ENCODE measurements around the gene TRIM44. TPM values are rescaled to one million over a fixed set of nuclear protein-coding genes. Genes with fewer than 3 reads are reported as not detected.
"Not testable (repeated sequence)": the region's sequence is repeated elsewhere in the genome, so short reads cannot be mapped to it uniquely, and the experiment has no call there.

The TRIM44 gene
- total and polyA plus RNA-seq, 4 donors: 3.7 to 15.1 (median 10.4) TPM

- H3K9me3 ChIP-seq (ENCODE audit: control insufficient read depth in 4 of 4, low read length in 3 of 4): no peaks in the 10 kb centered on the region
- H3K27me3 ChIP-seq (ENCODE audit: control insufficient read depth in 4 of 4, insufficient read depth in 4 of 4, low read length in 3 of 4): no peaks in the 10 kb centered on the region
- no peak overlapping the region for H3K27ac ChIP-seq (ENCODE audit: low read depth in 1 of 2, low read length in 2 of 2)
- 85% methylated on average over 3 of the region's 3 CpGs for WGBS
- TF ChIP-seq, protein P1, sequence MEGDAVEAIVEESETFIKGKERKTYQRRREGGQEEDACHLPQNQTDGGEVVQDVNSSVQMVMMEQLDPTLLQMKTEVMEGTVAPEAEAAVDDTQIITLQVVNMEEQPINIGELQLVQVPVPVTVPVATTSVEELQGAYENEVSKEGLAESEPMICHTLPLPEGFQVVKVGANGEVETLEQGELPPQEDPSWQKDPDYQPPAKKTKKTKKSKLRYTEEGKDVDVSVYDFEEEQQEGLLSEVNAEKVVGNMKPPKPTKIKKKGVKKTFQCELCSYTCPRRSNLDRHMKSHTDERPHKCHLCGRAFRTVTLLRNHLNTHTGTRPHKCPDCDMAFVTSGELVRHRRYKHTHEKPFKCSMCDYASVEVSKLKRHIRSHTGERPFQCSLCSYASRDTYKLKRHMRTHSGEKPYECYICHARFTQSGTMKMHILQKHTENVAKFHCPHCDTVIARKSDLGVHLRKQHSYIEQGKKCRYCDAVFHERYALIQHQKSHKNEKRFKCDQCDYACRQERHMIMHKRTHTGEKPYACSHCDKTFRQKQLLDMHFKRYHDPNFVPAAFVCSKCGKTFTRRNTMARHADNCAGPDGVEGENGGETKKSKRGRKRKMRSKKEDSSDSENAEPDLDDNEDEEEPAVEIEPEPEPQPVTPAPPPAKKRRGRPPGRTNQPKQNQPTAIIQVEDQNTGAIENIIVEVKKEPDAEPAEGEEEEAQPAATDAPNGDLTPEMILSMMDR (IDR thresholded peaks at IDR 0.05; ENCODE audit: low read depth, low read length, missing input control): no peak
- no peak for TF ChIP-seq SP1 (IDR thresholded peaks at IDR 0.05)
- TF ChIP-seq NR2F2 (IDR thresholded peaks at IDR 0.05): no peak
- TF ChIP-seq, protein P2, sequence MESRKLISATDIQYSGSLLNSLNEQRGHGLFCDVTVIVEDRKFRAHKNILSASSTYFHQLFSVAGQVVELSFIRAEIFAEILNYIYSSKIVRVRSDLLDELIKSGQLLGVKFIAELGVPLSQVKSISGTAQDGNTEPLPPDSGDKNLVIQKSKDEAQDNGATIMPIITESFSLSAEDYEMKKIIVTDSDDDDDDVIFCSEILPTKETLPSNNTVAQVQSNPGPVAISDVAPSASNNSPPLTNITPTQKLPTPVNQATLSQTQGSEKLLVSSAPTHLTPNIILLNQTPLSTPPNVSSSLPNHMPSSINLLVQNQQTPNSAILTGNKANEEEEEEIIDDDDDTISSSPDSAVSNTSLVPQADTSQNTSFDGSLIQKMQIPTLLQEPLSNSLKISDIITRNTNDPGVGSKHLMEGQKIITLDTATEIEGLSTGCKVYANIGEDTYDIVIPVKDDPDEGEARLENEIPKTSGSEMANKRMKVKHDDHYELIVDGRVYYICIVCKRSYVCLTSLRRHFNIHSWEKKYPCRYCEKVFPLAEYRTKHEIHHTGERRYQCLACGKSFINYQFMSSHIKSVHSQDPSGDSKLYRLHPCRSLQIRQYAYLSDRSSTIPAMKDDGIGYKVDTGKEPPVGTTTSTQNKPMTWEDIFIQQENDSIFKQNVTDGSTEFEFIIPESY (IDR thresholded peaks at IDR 0.05): no peak
- TF ChIP-seq RAD21 (IDR thresholded peaks at IDR 0.05): no peak
- TF ChIP-seq FOXA2 (IDR thresholded peaks at IDR 0.05): no peak
- TF ChIP-seq HNF4G (IDR thresholded peaks at IDR 0.05): no peak
- TF ChIP-seq YY1 (IDR thresholded peaks at IDR 0.05): no peak
- TF ChIP-seq TAF1 (conservative IDR thresholded peaks at IDR 0.05): no peak
- TF ChIP-seq EGR1 (IDR thresholded peaks at IDR 0.05; ENCODE audit: low read depth in 2 of 2): no peak
- TF ChIP-seq JUND (IDR thresholded peaks at IDR 0.05): no peak
- no peak overlapping the region for H3K4me3 ChIP-seq (ENCODE audit: low read depth in 1 of 3, low read length in 3 of 3)
- no peaks in the 10 kb centered on the region for H3K36me3 ChIP-seq (ENCODE audit: control insufficient read depth in 4 of 4, insufficient read depth in 3 of 4, low read depth in 1 of 4, low read length in 3 of 4)
- no peak for DNase-seq (ENCODE audit: low spot score)
- peaks cover 5 to 36% (median 14%) of the 10 kb centered on the region in 4 donors for H3K4me1 ChIP-seq (ENCODE audit: control insufficient read depth in 4 of 4, insufficient read depth in 4 of 4, low read length in 3 of 4)
- H3K9ac ChIP-seq (ENCODE audit: low read depth in 1 of 2, low read length in 2 of 2): no peak overlapping the region
Measured at GRCh38 chr11:35752115-35752514, 89.5 kb downstream of the TRIM44 start.

DNA sequence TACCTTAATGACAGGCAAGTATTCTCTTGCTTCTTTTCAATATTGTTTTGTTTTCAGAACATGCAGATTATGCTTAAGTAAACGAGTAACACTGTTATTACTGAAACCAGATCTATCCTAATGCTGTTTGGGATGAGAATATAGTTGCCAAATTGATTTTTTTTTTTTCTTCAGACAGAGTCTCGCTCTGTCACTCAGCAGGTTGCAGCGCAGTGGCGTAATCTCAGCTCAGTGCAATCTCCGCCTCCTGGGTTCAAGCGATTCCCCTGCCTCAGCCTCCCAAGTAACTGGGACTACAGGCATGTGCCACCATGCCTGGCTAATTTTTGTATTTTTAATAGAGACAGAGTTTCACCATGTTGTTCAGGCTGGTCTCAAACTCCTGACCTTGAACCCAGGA, 91.0 kb downstream of the TRIM44 start:
- not testable (repeated sequence) for H3K36me3 ChIP-seq (ENCODE audit: control insufficient read depth in 4 of 4, insufficient read depth in 3 of 4, low read depth in 1 of 4, low read length in 3 of 4); H3K27ac ChIP-seq (ENCODE audit: low read depth in 1 of 2, low read length in 2 of 2); H3K27me3 ChIP-seq (ENCODE audit: control insufficient read depth in 4 of 4, insufficient read depth in 4 of 4, low read length in 3 of 4); H3K9ac ChIP-seq (ENCODE audit: low read depth in 1 of 2, low read length in 2 of 2); H3K4me3 ChIP-seq (ENCODE audit: low read depth in 1 of 3, low read length in 3 of 3); H3K9me3 ChIP-seq (ENCODE audit: control insufficient read depth in 4 of 4, low read length in 3 of 4); DNase-seq (ENCODE audit: low spot score)
- WGBS: 61% methylated on average over 6 of the region's 6 CpGs
- peaks cover 5 to 33% (median 14%) of the 10 kb centered on the region in 4 donors for H3K4me1 ChIP-seq (ENCODE audit: control insufficient read depth in 4 of 4, insufficient read depth in 4 of 4, low read length in 3 of 4)

DNA sequence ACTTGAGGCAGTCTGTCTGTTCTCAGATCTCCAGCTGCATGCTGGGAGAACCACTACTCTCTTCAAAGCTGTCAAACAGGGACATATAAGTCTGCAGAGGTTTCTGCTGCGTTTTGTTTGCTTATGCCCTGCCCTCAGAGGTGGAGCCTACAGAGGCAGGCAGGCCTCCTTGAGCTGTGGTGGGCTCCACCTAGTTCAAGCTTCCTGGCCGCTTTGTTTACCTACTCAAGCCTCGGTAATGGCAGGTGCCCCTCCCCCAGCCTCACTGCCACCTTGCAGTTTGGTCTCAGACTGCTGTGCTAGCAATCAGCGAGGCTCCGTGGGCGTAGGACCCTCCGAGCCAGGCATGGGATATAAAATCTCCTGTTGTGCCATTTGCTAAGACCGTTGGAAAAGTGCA, 97.4 kb downstream of the TRIM44 start:
- H3K27me3 ChIP-seq (ENCODE audit: control insufficient read depth in 4 of 4, insufficient read depth in 4 of 4, low read length in 3 of 4); H3K27ac ChIP-seq (ENCODE audit: low read depth in 1 of 2, low read length in 2 of 2); H3K9ac ChIP-seq (ENCODE audit: low read depth in 1 of 2, low read length in 2 of 2); DNase-seq (ENCODE audit: low spot score); H3K4me3 ChIP-seq (ENCODE audit: low read depth in 1 of 3, low read length in 3 of 3); H3K36me3 ChIP-seq (ENCODE audit: control insufficient read depth in 4 of 4, insufficient read depth in 3 of 4, low read depth in 1 of 4, low read length in 3 of 4); H3K9me3 ChIP-seq (ENCODE audit: control insufficient read depth in 4 of 4, low read length in 3 of 4): not testable (repeated sequence)
- WGBS: 84% methylated on average over 8 of the region's 8 CpGs
- peaks cover 7 to 38% (median 31%) of the 10 kb centered on the region in 4 donors for H3K4me1 ChIP-seq (ENCODE audit: control insufficient read depth in 4 of 4, insufficient read depth in 4 of 4, low read length in 3 of 4)

- H3K27ac ChIP-seq (ENCODE audit: low read depth in 1 of 2, low read length in 2 of 2): no peak overlapping the region
- no peak overlapping the region for H3K4me3 ChIP-seq (ENCODE audit: low read depth in 1 of 3, low read length in 3 of 3)
- no peaks in the 10 kb centered on the region for H3K36me3 ChIP-seq (ENCODE audit: control insufficient read depth in 4 of 4, insufficient read depth in 3 of 4, low read depth in 1 of 4, low read length in 3 of 4)
- DNase-seq (ENCODE audit: low spot score): no peak
- no peaks in the 10 kb centered on the region for H3K27me3 ChIP-seq (ENCODE audit: control insufficient read depth in 4 of 4, insufficient read depth in 4 of 4, low read length in 3 of 4)
- H3K9ac ChIP-seq (ENCODE audit: low read depth in 1 of 2, low read length in 2 of 2): no peak overlapping the region
- H3K4me1 ChIP-seq (ENCODE audit: control insufficient read depth in 4 of 4, insufficient read depth in 4 of 4, low read length in 3 of 4): peaks cover 7 to 38% (median 32%) of the 10 kb centered on the region in 4 donors
- 23% methylated on average over 1 of the region's 1 CpG for WGBS
- H3K9me3 ChIP-seq (ENCODE audit: control insufficient read depth in 4 of 4, low read length in 3 of 4): no peaks in the 10 kb centered on the region
- TF ChIP-seq EGR1 (IDR thresholded peaks at IDR 0.05; ENCODE audit: low read depth in 2 of 2) (no peak), RAD21 (IDR thresholded peaks at IDR 0.05) (no peak), RXRA (IDR thresholded peaks at IDR 0.05) (peak in 1 of 2 donors; percentile 25), FOXA1 (IDR thresholded peaks at IDR 0.05) (no peak), JUND (IDR thresholded peaks at IDR 0.05) (no peak), ATF3 (IDR thresholded peaks at IDR 0.05) (no peak)
- TF ChIP-seq, protein P3, sequence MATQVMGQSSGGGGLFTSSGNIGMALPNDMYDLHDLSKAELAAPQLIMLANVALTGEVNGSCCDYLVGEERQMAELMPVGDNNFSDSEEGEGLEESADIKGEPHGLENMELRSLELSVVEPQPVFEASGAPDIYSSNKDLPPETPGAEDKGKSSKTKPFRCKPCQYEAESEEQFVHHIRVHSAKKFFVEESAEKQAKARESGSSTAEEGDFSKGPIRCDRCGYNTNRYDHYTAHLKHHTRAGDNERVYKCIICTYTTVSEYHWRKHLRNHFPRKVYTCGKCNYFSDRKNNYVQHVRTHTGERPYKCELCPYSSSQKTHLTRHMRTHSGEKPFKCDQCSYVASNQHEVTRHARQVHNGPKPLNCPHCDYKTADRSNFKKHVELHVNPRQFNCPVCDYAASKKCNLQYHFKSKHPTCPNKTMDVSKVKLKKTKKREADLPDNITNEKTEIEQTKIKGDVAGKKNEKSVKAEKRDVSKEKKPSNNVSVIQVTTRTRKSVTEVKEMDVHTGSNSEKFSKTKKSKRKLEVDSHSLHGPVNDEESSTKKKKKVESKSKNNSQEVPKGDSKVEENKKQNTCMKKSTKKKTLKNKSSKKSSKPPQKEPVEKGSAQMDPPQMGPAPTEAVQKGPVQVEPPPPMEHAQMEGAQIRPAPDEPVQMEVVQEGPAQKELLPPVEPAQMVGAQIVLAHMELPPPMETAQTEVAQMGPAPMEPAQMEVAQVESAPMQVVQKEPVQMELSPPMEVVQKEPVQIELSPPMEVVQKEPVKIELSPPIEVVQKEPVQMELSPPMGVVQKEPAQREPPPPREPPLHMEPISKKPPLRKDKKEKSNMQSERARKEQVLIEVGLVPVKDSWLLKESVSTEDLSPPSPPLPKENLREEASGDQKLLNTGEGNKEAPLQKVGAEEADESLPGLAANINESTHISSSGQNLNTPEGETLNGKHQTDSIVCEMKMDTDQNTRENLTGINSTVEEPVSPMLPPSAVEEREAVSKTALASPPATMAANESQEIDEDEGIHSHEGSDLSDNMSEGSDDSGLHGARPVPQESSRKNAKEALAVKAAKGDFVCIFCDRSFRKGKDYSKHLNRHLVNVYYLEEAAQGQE (IDR thresholded peaks at IDR 0.05): no peak
- TF ChIP-seq, protein P2 (IDR thresholded peaks at IDR 0.05): no peak
Measured at GRCh38 chr11:35761899-35762298, 99.3 kb downstream of the TRIM44 start.
